Esophagus squamous epithelium (tissue), 4 donors: ENCODE measurements around the gene NPAS2.

Experiments
- CTCF ChIP-seq, 6 experiments: fragments of 450-650 bp in 4 of 6; fragments of 200-600 bp in 2 of 6; sonication (generic) in 2 of 6; IDR thresholded peaks; one replicate each; pipeline ENCODE4 v1.5.1; 2016 to 2019; ENCODE audit warnings: antibody characterized with exemption in 6 of 6, mild to moderate bottlenecking in 4 of 6, moderate library complexity in 4 of 6
- POLR2A ChIP-seq, 4 donors: fragments of 450-650 bp; IDR thresholded peaks; one replicate each; pipeline ENCODE4 v1.6.1; 2017; ENCODE audit warnings: antibody characterized with exemption in 4 of 4, mild to moderate bottlenecking in 4 of 4, moderate library complexity in 3 of 4

GRCh38 chr2:100809506-100809905 is 10.4 kb upstream of the NPAS2 start:
- TF ChIP-seq CTCF (IDR thresholded peaks at IDR 0.05) (no peak), POLR2A (IDR thresholded peaks at IDR 0.05) (no peak)
